Measurements from ENCODE around the gene PRDM16.

PRDM16 gene

GRCh38 chr1:3188150-3188971 lies 119.4 kb downstream of the PRDM16 start:
- Histone ChIP-seq H3K36me3 (ENCODE audit: insufficient read depth, low read length) (no peaks in the 10 kb centered on the region), H3K4me1 (ENCODE audit: control insufficient read depth, insufficient read depth, low read length) (no peaks in the 10 kb centered on the region), H3K4me3 (ENCODE audit: low read length) (no peak overlapping the region), H3K9me3 (replicated peaks; ENCODE audit: low read length) (peaks cover 5% of the 10 kb centered on the region), H3K27me3 (ENCODE audit: control insufficient read depth, insufficient read depth, low read length) (no peaks in the 10 kb centered on the region), H3K9ac (ENCODE audit: low read depth, low read length) (no peak overlapping the region), H3K4me2 (ENCODE audit: low read length) (no peak overlapping the region)

GRCh38 chr1:3190256-3191041 lies 121.4 kb downstream of the PRDM16 start:
- Histone ChIP-seq H3K27me3 (ENCODE audit: control insufficient read depth, insufficient read depth, low read length) (no peaks in the 10 kb centered on the region), H3K4me3 (ENCODE audit: low read length) (no peak overlapping the region), H3K4me2 (ENCODE audit: low read length) (no peak overlapping the region), H3K9ac (ENCODE audit: low read depth, low read length) (no peak overlapping the region), H3K36me3 (ENCODE audit: insufficient read depth, low read length) (no peaks in the 10 kb centered on the region), H3K9me3 (replicated peaks; ENCODE audit: low read length) (no peaks in the 10 kb centered on the region), H3K4me1 (ENCODE audit: control insufficient read depth, insufficient read depth, low read length) (no peaks in the 10 kb centered on the region)

- Histone ChIP-seq H3K36me3 (ENCODE audit: insufficient read depth, low read length) (no peaks in the 10 kb centered on the region), H3K9ac (ENCODE audit: low read depth, low read length) (no peak overlapping the region), H3K4me1 (ENCODE audit: control insufficient read depth, insufficient read depth, low read length) (no peaks in the 10 kb centered on the region), H3K4me2 (ENCODE audit: low read length) (no peak overlapping the region), H3K9me3 (replicated peaks; ENCODE audit: low read length) (no peaks in the 10 kb centered on the region), H3K4me3 (ENCODE audit: low read length) (no peak overlapping the region), H3K27me3 (ENCODE audit: control insufficient read depth, insufficient read depth, low read length) (no peaks in the 10 kb centered on the region)
These were observed 123.4 kb downstream of the PRDM16 start for GRCh38 chr1:3192361-3192760.

GRCh38 chr1:3192825-3193224 lies 123.8 kb downstream of the PRDM16 start:
- Histone ChIP-seq H3K9ac (ENCODE audit: low read depth, low read length) (no peak overlapping the region), H3K9me3 (replicated peaks; ENCODE audit: low read length) (no peaks in the 10 kb centered on the region), H3K4me1 (ENCODE audit: control insufficient read depth, insufficient read depth, low read length) (no peaks in the 10 kb centered on the region), H3K4me2 (ENCODE audit: low read length) (no peak overlapping the region), H3K36me3 (ENCODE audit: insufficient read depth, low read length) (no peaks in the 10 kb centered on the region), H3K27me3 (ENCODE audit: control insufficient read depth, insufficient read depth, low read length) (no peaks in the 10 kb centered on the region), H3K4me3 (ENCODE audit: low read length) (no peak overlapping the region)

- no peaks in the 10 kb centered on the region for H3K36me3 ChIP-seq (ENCODE audit: insufficient read depth, low read length)
These were observed 124.8 kb downstream of the PRDM16 start for GRCh38 chr1:3193811-3194210.

GRCh38 chr1:3194760-3195479 lies 125.9 kb downstream of the PRDM16 start:
- Histone ChIP-seq H3K4me1 (ENCODE audit: control insufficient read depth, insufficient read depth, low read length) (no peaks in the 10 kb centered on the region), H3K36me3 (ENCODE audit: insufficient read depth, low read length) (no peaks in the 10 kb centered on the region), H3K9ac (ENCODE audit: low read depth, low read length) (no peak overlapping the region), H3K4me2 (ENCODE audit: low read length) (no peak overlapping the region), H3K9me3 (replicated peaks; ENCODE audit: low read length) (no peaks in the 10 kb centered on the region), H3K4me3 (ENCODE audit: low read length) (no peak overlapping the region), H3K27me3 (ENCODE audit: control insufficient read depth, insufficient read depth, low read length) (no peaks in the 10 kb centered on the region)

More at GRCh38 chr1:3193811-3194210, 124.8 kb downstream of the PRDM16 start:
- no peaks in the 10 kb centered on the region for H3K27me3 ChIP-seq (ENCODE audit: control insufficient read depth, insufficient read depth, low read length)
- H3K4me3 ChIP-seq (ENCODE audit: low read length), result no peak overlapping the region
- H3K9me3 ChIP-seq (replicated peaks; ENCODE audit: low read length), result no peaks in the 10 kb centered on the region
- no peak overlapping the region for H3K9ac ChIP-seq (ENCODE audit: low read depth, low read length)
- H3K4me2 ChIP-seq (ENCODE audit: low read length), result no peak overlapping the region
- no peaks in the 10 kb centered on the region for H3K4me1 ChIP-seq (ENCODE audit: control insufficient read depth, insufficient read depth, low read length)

GRCh38 chr1:3195480-3195815 lies 126.4 kb downstream of the PRDM16 start:
- no peaks in the 10 kb centered on the region for H3K4me1 ChIP-seq (ENCODE audit: control insufficient read depth, insufficient read depth, low read length)
- no peaks in the 10 kb centered on the region for H3K27me3 ChIP-seq (ENCODE audit: control insufficient read depth, insufficient read depth, low read length)
- H3K4me3 ChIP-seq (ENCODE audit: low read length), result no peak overlapping the region
- no peaks in the 10 kb centered on the region for H3K9me3 ChIP-seq (replicated peaks; ENCODE audit: low read length)
- no peak overlapping the region for H3K4me2 ChIP-seq (ENCODE audit: low read length)
- no peaks in the 10 kb centered on the region for H3K36me3 ChIP-seq (ENCODE audit: insufficient read depth, low read length)
- H3K9ac ChIP-seq (ENCODE audit: low read depth, low read length), result no peak overlapping the region

GRCh38 chr1:3195966-3196515 lies 127.0 kb downstream of the PRDM16 start:
- Histone ChIP-seq H3K27me3 (ENCODE audit: control insufficient read depth, insufficient read depth, low read length) (no peaks in the 10 kb centered on the region), H3K9ac (ENCODE audit: low read depth, low read length) (no peak overlapping the region), H3K4me2 (ENCODE audit: low read length) (no peak overlapping the region), H3K4me1 (ENCODE audit: control insufficient read depth, insufficient read depth, low read length) (no peaks in the 10 kb centered on the region), H3K9me3 (replicated peaks; ENCODE audit: low read length) (no peaks in the 10 kb centered on the region), H3K36me3 (ENCODE audit: insufficient read depth, low read length) (no peaks in the 10 kb centered on the region), H3K4me3 (ENCODE audit: low read length) (no peak overlapping the region)

- Histone ChIP-seq H3K9me3 (replicated peaks; ENCODE audit: low read length) (no peaks in the 10 kb centered on the region), H3K4me1 (ENCODE audit: control insufficient read depth, insufficient read depth, low read length) (no peaks in the 10 kb centered on the region), H3K4me2 (ENCODE audit: low read length) (no peak overlapping the region), H3K9ac (ENCODE audit: low read depth, low read length) (no peak overlapping the region), H3K36me3 (ENCODE audit: insufficient read depth, low read length) (no peaks in the 10 kb centered on the region), H3K27me3 (ENCODE audit: control insufficient read depth, insufficient read depth, low read length) (no peaks in the 10 kb centered on the region), H3K4me3 (ENCODE audit: low read length) (no peak overlapping the region)
These were observed 127.7 kb downstream of the PRDM16 start for GRCh38 chr1:3196577-3197245.

GRCh38 chr1:3197781-3198316 lies 128.8 kb downstream of the PRDM16 start:
- Histone ChIP-seq H3K4me3 (ENCODE audit: low read length) (no peak overlapping the region), H3K36me3 (ENCODE audit: insufficient read depth, low read length) (no peaks in the 10 kb centered on the region), H3K4me1 (ENCODE audit: control insufficient read depth, insufficient read depth, low read length) (no peaks in the 10 kb centered on the region), H3K9me3 (replicated peaks; ENCODE audit: low read length) (no peaks in the 10 kb centered on the region), H3K27me3 (ENCODE audit: control insufficient read depth, insufficient read depth, low read length) (no peaks in the 10 kb centered on the region), H3K4me2 (ENCODE audit: low read length) (no peak overlapping the region), H3K9ac (ENCODE audit: low read depth, low read length) (no peak overlapping the region)

Measured in skeletal muscle satellite cell (primary cell).